GM12801 (cell line): ENCODE measurements around the gene SLC4A4.

ENCODE experiments used
- CTCF ChIP-seq: IDR thresholded peaks from one replicate; pipeline ENCODE4 v1.5.1; 2011; ENCODE audit warnings: control low read depth; ENCODE audit not compliant: insufficient read length; ENCODE audit errors: extremely low read depth

SLC4A4 gene

GRCh38 chr4:71369536-71369935 lies 30.7 kb downstream of the SLC4A4 start:
- no peak for TF ChIP-seq CTCF

GRCh38 chr4:71375494-71375893 lies 36.7 kb downstream of the SLC4A4 start:
- no peak for TF ChIP-seq CTCF

GRCh38 chr4:71377561-71377960 lies 38.7 kb downstream of the SLC4A4 start:
- no peak for TF ChIP-seq CTCF

- TF ChIP-seq CTCF: no peak
Observed at GRCh38 chr4:71379126-71379525, 40.3 kb downstream of the SLC4A4 start.

GRCh38 chr4:71380788-71381187 lies 42.0 kb downstream of the SLC4A4 start:
- TF ChIP-seq CTCF: no peak

GRCh38 chr4:71382125-71382899 lies 43.5 kb downstream of the SLC4A4 start:
- no peak for TF ChIP-seq CTCF

GRCh38 chr4:71382900-71383560 lies 44.2 kb downstream of the SLC4A4 start:
- TF ChIP-seq CTCF: no peak
